Tongue (tissue), 2 donors: ENCODE results near the gene IL17REL. TPM values are rescaled to one million over a fixed set of nuclear protein-coding genes. Genes with fewer than 3 reads are reported as not detected.

ENCODE experiments used
- DNase-seq: peaks from one replicate; pipeline ENCODE4 v3.0.0-alpha.2; 2015
- total RNA-seq: library from RNA; depleted of rRNA; stranded (reverse); fragments of >200 nt; gene quantifications from one replicate; pipeline ENCODE4 v1.2.3, GENCODE V29; 2014

Gene IL17REL
- total RNA-seq, 1 donor from 2014 or later, result not detected

DNA sequence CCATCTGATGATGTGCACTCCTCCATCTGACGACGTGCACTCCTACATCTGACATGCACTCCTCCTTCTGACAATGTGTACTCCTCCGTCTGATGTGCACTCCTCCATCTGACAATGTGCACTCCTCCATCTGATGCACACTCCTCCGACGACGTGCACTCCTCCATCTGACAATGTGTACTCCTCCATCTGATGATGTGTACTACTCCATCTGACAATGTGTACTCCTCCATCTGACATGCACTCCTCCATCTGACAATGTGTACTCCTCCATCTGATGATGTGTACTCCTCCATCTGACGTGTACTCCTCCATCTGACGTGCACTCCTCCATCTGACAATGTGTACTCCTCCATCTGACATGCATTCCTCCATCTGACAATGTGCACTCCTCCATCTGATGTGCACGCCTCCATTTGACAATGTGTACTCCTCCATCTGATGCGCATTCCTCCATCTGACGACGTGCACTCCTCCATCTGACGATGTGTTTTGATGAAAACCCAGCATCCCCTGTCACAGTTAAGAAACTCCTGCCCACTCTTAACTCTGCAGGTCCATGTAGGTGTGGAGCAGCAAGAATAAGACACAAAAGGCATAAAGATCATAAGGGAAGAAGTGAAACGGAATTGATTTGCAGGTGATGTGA is 9.7 kb upstream of the IL17REL start:
- DNase-seq, result no peak

DNA sequence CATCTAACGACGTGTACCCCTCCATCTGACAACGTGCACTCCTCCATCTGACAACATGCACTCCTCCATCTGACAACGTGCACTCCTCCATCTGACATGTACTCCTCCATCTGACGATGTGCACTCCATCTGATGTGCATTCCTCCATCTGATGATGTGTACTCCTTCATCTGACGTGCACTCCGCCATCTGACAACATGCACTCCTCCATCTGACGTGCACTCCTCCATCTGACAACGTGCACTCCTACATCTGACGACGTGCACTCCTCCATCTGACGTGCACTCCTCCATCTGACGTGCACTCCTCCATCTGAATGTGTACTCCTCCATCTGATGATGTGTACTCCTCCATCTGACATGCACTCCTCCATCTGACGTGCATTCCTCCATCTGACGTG is 8.0 kb upstream of the IL17REL start:
- DNase-seq, result no peak

DNA sequence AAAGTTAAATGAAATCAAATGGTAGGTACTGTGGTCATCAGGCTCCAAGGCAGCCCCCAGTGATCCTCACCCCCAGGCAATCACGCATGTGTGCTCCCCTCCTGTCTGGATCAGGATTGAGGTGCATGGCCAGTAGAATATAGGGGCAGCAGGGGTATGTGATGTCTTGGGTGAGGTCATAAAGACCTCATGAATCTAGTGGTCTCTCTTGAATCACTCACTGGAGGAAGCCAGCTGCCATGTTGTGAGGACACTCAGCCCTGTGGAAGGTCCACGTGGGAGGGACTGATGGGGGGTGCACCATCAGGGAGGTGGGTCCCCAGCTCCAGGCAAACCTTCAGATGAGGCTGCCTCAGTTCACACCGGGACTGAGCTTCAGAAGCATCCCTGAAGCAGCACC is 6.8 kb upstream of the IL17REL start:
- DNase-seq, result no peak

DNA sequence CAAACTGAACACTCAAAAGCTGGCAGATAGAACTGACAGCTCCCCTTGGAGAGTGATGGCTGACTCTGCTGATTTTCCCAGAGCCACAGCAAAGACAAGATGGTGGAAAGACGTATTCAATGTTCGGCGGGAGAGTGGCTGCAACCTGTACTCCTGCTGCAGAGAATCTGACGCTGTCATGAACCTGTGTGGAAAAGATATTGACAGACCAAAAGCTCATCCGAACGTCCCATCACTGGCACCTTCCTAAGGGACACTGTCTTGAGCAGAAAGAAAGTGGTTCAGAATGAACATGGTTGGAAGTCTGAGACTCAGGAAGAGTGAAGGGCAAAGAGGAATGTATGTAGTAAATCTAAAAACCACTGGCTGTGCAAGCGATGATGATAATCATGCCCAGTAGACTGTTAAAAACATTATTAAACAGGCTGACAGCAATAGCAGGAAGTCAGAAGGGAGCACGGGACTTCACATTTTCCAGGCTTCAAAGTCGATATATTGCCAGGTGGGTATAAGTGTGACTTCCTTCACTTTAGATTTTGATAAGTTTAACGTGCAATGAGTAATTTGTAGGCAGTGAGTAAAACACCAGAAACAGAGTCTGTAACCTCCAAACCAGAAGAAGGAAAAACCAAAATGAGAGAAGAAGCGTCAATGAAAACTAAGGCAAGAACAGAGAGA is 6.2 kb upstream of the IL17REL start:
- no peak for DNase-seq

DNA sequence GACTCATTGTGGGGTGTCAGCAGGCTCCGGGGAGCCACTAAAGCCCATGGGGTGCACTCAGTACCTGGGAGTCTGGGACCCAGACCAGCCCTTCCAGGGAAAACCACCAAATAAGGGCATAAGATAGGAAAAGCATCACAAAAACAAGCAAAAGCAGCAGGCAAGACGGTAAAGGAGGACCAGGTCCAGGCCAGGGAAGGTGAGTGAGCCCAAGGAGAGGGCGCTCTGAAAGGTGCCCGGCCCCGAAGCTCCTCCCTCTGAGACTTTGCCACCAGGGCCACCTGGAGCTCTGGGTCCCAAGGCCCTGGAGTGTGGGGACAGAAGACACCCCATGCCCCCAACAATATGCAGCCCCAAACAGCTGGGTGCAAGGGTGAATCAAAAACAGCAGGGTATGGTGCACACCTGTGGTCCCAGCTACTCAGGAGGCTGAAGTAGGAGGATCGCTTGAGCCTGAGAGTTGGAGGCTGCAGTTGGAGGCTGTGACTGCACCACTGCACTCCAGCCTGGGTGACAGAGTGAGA is 5.2 kb upstream of the IL17REL start:
- no peak for DNase-seq

DNA sequence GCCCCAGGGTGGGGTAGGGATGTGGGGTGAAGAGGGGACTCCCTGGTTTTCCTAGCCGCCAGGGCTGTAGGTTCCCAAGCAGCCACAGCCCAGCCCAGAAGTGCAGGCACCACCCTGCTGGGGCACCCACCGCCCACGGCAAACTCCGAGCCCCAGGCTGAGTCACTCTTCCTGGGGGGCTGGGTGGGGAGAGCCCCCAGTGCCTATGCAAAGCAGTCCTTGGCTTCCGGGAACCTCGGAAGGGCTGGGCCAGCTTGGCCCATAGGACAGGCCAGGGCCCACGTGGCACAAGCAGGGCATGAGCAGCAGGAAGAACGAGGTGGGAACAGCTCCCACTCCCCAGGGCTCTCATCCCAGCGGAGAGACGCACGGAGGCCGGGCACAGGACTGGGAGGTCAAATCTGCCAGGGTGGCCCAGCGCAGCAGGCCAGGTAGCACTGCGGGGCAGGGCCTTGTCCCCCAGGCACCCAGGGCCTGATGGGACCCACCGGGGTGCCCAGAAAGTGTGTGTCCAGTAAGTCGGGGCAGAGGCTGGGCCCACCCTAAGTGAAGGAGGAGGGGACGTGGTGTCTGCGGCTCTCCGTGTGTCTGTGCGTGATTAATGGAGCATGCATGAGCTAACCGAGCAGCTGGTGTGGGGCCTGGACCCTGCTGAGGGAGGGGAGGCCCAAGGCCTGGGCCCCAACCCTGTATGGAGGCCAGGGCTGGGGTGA is 4.6 kb upstream of the IL17REL start:
- no peak for DNase-seq

DNA sequence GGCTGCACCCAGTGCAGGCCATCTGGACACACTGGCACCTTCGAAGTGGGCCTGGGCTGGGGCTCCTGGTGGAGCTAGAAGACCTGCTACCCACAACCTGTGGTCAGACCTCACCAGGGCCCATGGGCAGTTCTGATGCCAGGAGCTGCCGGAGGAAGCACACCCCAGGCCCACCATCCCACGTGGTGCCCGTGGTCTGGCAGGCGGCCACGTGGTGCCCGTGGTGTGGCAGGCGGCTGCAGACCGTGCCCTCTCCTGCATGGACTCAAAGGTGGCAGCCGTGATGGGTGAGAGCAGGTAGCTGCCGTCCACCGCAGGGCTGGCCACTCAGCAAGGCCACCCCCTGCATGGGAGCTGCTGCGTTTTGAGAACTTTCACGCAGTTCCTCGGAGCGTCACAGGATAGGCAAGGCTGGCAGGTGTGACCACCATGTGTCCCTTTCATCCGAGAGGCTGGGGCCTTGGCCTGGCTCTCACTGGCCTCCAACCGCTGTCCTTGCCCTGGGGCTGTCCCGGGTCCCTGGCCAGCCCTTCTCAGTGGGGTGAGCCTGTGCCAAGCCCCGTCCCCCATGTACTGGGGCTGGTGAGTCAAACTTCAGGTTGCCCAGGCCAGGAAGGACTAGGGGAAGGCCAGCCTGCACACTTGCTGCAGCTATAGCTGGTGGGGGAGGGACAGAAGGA is 3.9 kb upstream of the IL17REL start:
- DNase-seq, result no peak

DNA sequence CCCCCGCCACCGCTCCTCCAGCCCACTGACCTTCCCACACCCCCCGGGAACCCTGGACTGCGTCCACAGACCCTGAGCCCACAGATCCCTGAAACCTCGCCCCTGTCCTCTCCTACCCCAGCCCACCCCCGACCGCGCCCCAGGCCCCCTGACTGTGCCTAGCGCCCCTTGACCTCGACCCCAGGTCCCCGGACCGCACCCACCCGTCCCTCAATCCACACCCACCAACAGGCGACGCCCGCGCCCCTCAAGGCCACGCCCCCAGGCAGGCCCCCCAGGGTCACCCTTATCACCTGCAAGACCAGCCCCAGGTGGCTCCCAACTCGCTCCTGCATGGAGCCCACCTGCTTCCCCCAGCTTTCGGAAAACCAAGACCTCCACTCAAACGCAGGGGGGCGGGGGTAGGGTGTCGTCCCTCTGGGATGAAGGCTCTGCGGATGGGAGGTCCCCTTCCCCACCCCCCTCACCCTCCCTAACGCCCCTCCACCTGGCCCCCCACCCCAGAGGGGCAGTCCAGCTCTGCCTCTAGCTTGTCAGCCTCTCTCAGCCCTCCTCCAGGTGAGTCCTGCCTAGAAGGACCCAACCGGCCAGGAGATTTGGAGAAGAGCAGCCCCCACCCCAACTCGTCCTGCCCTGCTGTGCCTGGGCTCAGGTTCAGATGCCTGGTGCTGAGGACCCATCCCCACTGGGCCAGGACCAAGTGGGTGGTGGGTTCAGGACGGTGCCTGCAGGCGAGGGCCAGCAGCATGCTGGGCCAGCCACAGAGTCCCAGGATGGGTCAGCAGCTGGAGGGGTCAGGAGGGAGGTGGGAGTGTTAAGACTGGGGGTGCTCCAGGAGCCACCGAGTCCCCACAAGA is 3.1 kb upstream of the IL17REL start:
- no peak for DNase-seq

DNA sequence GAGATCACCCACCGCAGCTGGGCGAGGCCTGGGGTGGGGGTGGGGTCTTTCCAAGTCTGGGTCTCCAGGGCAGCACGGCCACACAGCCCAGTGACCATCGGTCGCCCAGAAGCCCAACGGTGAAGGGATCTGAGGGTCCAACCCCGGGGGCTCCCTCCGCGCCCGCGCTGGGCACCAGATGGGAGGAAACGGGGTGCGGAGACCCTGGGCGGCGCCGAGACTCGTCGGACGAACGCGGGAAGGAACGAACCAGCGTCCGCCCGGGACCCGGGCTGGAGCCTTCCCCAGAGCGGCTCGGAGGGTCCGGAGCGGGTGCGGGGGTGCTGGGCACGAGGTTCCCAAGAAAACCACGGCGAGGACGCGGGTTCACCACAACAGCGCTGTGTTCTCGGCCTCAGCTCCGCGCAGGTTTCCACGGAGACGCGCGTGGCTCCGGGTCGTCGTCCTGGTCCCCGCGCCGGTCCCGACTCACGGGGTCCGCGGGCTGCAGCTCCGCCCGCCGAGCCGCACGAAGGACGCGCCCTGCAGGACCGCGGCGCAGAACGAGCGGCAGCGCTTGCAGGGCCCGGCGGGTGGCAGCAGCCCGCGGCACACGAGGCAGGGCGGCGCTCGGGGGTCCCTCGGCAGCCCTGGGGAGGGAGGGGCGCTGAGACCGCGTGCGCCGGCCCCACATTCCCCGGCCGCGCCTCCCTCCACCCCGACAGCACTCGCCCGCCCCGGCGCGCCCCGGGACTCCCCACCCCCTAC is 2.3 kb upstream of the IL17REL start:
- no peak for DNase-seq

DNA sequence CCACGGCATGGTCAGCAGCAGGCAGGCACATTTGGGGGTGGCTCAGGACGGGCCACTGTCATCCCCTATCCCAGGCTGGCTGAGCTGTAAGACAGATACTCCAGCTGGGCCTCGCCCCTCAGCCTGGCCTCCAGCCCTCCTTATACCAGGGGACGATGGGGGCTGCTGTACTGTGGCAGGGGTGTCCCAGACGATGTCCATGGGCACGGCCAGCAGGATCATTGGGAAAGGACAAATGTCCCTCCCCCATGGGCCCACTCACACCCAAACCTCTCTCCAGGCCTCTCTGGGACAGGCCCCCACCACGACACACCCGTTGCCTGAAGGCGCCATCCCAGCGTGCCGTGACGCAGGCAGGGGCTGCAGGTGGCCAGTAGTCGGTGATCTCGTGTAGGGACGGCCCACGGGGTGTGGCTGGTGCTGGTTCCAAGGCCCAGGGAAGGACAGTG is 1.5 kb upstream of the IL17REL start:
- DNase-seq, result no peak

DNA sequence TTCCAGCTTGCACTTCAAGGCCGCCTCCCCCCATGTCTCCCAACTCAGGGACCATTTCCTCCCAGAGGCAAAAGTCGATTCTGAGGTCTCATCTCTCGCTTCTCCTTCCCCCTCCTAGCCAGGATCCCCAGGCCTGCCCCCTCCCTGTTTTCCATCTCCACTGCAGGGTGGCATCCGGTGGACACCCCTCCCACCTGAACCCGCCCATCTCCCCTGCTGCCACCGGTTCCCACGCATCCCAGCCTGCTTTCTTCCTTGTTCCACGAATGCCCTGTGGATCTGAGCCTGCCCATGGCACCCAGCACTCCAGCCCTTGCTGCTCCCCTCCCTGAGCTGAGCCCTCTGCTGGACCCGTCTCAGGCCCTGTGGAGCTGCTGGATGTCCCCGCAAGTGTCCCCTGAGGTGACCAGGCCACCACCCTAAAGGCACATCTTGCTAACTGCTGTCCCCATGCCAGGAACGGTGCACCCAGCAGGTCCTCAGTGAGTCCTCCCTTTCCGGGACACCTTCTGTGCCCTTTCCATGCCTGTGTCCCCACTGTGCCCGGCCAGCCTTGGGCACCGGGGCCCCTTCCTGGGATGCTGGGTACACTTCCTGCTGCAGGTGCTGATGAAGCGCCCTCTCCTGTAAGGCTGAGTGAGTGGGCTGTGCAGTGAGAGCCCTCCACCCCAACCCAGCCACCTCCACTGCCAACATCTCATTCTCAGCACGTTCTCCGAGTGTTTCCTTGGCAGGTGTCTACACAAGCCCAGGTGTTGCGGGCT is 936 bp downstream of the IL17REL start:
- DNase-seq, result no peak

DNA sequence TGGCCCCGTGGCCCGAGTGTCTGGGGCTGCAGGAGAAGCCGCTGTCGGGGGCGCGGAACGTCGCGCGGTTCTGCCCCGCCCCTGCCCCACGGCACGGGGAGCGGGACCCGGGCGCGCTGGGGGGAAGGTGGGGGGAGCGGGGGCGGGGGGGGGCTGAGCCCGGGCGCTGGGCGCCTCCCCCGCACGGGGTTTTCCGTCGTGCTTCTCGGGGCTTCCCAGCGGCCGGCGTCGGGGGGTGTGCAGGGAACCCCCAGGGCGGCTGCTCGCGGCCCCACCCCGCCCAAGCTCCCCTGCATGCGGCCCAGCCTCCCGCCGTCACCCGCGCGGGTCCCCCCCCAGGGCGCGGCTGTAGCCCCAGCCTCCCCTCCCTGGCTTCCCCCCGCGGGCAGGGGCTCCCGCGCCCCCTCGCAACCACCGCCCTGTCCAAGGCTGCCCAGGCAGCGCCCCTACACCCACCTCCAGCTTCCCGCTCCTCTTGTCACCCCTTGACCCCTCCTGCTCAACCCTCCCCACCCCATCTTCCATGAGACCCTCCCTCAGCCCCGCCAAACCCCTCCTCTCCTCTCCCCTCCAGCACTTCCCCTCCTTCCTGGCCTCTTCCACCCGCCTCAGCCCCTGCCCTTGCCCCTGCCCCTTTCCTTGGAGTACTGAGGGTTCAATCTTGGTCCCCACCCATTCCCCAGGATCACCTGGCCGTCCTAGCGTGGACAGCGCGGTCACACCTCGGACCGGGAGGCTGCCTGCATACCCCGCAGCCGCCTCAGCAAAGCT is 1.7 kb downstream of the IL17REL start:
- no peak for DNase-seq

DNA sequence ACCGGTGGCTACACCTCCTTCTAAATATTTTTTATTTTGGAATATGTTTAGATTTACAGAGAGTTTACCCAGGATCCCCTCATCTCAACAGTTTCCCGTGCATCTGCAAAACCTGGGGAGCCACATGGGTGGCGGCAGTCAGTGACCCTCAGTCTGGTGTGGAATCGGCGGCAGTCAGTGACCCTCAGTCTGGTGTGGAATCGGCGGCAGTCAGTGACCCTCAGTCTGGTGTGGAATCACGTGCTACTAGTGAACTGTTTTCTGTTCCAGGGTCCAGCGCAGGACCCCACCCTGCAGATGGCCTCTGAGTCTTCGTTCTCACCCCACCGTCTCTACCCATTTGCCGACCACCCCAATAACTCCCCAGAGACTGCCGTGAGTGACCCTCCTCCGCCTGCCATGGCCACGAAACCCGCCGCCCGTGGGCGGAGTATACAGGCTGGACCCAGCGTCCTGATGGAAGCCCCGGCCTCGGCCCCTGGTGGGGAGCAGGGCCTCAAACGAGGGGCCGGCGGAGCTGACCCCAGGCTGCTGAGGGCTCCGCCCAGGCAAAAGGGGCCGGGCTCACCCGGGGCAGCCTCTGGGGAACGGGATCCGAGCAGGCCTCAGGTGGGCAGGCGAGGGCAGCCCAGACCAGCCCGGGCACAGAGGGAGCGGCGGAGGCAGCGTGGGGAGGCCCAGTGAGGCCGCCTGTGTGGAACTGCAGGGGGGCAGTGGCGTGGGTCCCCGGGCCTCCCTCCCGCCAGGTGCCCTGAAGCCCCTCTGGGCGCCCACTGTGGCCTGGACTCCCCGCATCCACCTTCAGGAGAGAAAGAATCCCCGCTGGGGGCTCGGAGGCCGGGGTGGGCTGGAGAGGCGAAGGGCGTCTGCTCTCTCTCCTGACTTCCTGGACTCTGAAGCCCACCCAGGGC is 2.5 kb downstream of the IL17REL start:
- DNase-seq, result no peak

DNA sequence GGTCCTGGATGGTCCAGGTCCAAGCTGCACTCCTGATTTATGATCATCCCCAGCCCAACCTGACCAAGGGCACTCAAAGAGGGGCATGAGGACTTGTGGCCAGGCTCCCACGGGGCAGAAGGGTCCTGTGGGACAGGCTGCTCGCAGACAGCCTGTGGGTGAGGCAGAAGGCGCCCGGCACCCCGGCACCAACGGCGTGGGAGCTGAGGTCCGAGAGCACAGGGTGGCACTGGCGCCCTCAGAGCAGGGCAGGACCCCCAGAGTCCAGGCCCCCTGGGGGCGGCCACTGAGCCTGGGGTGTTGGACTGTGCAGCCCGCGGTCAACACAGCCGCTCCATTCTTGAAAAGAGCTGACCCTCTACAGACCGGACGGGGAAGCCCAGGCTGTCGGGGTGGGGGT is 3.3 kb downstream of the IL17REL start:
- DNase-seq, result no peak

DNA sequence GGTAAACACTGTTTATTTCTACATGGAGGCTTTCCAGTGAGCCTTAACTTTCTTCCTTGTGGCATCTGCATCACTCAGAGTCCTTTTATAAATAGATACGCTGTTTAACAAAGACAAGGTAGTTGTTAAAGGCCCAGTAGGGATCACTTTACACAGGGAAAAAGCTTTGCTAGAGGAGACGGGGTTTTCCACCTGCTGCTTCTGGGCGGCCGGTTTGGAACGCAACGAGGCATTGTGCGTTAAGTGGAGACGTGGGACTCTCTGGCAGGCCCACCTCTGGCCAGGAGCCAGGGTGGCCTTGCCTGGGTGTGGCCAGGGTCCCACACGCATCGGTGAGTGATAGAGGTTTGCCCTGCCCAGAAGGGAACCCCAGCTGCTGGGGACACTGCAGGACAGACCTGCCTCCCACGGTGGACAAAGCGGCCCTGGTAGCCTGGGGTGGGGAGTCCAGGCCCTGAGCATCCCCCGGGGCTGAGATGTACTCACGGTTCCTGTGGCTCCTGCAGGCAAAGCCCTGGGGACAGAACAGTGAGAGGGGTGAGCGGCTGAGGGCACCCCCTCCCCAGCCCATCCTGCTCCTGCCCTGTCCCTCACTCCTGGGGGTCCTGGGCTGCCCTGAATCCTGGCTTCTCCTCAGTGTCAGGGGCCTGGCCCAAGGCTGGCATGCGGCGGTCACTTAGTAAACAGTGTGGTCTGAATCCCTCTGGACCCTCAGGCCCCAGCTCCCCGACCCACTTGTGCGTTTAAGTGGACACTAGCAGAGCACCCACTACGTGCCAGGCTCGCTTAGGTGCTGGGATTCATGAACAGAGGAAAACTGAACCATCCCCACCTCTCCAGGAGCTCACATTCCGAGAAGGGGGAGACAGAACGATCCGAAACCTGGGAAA is 4.2 kb downstream of the IL17REL start:
- peak; percentile 12 for DNase-seq

DNA sequence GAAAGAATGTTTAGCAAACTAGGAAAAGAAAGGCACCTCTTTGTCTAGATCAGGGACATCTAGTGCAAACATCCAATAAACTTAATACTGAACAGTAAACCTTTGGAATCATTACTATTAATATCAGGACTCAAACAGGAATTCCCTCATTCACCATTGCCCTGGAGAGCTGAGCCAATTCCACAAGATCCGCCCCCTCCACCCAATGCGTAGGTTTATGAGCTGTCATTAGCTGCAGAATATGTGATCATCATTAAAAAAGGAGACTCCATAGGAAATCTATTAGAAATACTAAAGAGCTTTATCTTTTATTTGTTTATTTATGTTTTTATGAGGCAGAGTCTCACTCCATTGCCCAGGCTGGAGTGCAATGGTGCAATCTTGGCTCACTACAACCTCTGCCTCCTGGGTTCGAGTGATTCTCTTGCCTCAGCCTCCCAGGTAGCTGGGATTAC is 5.5 kb downstream of the IL17REL start:
- DNase-seq, result no peak

DNA sequence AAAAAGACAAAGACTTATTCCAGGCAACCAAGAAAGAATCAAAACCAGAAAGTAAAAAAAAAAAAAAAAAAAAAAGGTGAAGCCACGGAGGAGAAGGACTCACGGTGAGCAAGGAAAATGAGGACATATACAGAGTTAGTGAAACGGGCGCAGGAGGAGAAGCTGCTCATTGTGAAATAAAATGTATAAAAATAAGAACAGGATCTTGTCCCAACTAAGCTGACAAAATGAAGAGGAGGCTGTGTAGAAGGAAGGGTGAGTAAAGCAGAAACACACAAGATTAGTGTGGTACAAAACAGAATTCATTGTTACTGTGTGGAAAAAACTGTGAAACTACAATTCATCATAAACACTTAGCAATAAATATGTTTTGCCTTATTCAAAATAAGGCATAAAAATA is 7.6 kb downstream of the IL17REL start:
- DNase-seq, result no peak
